H1 (cell line): ENCODE measurements around the gene NPHP3.

Experiments
- CEBPB ChIP-seq: IDR thresholded peaks from 2 replicates; pipeline ENCODE4 v1.6.1; 2012; ENCODE audit warnings: low read depth, low read length
- CTCF ChIP-seq, 3 experiments: IDR thresholded peaks; 1 replicate in 2 of 3; 2 replicates in 1 of 3; pipeline versions ENCODE4 v1.5.1 to v1.6.1; 2011; ENCODE audit warnings: low read length in 3 of 3, mild to moderate bottlenecking in 3 of 3, inconsistent platforms in 2 of 3, low read depth in 1 of 3, moderate library complexity in 1 of 3; ENCODE audit not compliant: insufficient read depth in 1 of 3; ENCODE audit errors: control extremely low read depth in 1 of 3
- JUN ChIP-seq: IDR thresholded peaks from 2 replicates; pipeline ENCODE4 v1.6.1; 2011; ENCODE audit warnings: low read depth, mild to moderate bottlenecking, improper control_type of control experiment, low read length
- TAF1 ChIP-seq: IDR thresholded peaks from 2 replicates; pipeline ENCODE4 v1.6.1; 2011; ENCODE audit warnings: mild to moderate bottlenecking, low read depth, low read length
- YY1 ChIP-seq: IDR thresholded peaks from 2 replicates; pipeline ENCODE4 v1.6.1; 2011; ENCODE audit warnings: low read depth, mild to moderate bottlenecking, low read length

- TF ChIP-seq YY1 = no peak
- no peak for TF ChIP-seq CTCF (IDR thresholded peaks at IDR 0.05; ENCODE audit: control extremely low read depth in 1 of 3, insufficient read depth in 1 of 3, low read depth in 1 of 3, low read length in 3 of 3)
- TF ChIP-seq CEBPB = no peak
- TF ChIP-seq TAF1 = no peak
- TF ChIP-seq JUN = no peak
Observed at GRCh38 chr3:132659000-132659364, 63.2 kb downstream of the NPHP3 start.
